HG03064 (cell line): ENCODE results near the gene RCBTB2.
"Not testable (repeated sequence)": the region's sequence is repeated elsewhere in the genome, so short reads cannot be mapped to it uniquely, and the experiment has no call there.

Experiments
- ATAC-seq: cut with Tn5 transposase; IDR thresholded peaks from one replicate; pipeline ENCODE4 v1.9.1; 2021; ENCODE audit warnings: low read depth; ENCODE audit not compliant: unreplicated experiment

RCBTB2 gene

DNA sequence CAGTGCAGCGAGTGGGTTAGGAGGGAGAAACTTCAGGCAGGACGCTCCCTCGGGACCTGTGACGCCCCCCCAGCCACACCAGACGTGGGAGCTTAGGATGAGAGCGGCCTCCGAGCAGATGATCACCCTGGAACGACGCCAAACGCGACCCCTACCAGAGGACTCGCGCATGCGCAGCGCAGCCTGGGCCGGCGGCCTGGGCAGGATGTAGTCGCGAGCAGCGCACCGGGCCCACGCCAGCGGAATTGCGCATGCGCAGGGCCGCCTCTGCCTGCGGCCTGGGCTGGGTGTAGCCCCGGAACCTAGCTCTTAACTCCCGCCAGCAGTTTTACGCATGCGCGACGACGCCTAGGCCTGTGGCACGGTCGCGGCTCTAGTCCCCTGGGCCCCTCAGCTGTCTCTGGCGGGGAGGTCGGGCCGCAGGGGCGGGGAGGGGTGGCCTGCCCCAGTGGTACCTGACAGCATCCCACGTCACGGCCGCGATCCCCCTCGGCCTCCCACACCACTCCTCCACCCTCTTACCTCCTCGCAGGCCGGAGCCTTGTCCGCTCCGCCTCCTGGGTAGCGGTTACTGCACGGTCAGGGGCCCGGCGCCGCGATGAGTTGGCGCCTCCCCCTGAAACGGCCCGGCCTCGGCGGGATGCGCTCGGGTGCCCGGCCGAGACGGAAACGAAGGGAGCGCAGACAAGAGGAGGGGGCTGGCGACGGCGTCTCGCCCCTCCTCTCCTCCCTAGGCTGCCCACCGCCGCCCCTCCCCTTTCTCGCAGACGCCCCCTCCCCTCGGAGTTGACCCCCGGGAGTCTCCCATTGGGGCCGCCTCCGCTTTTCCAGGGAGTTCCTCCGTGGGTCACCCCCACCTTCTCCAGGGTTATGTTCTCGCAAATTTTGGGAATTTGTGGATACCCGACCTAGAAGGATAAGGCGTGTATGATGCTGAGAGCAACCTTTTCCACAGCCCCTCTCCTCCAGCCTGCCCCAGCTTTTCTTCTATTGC is at the start of gene RCBTB2:
RCBTB2 (minus strand) TSS at position 575 of the 994 bp plus-strand sequence. CDS start 11,141 bp downstream, outside the sequence.
- ATAC-seq: peak; percentile 71

DNA sequence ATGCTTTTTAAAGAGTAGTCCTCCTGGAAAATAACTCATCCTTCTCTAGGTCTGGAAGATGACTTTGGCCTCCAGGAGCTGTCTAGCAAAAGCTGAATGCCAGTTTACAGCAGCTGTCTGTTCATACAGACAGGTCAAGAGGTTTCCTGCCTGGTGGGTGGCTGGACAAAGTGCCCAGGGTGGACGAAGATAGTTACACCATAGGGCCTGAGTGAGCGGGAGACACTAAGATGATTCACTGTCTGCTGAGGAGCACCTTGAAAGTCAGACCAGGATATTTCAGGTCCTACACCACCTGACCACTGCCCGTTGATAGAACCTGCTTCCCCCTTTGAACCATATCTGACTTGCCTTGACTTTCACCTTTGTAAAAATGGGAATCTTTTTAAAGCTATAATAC is 49.2 kb upstream of the RCBTB2 start:
- no peak for ATAC-seq

DNA sequence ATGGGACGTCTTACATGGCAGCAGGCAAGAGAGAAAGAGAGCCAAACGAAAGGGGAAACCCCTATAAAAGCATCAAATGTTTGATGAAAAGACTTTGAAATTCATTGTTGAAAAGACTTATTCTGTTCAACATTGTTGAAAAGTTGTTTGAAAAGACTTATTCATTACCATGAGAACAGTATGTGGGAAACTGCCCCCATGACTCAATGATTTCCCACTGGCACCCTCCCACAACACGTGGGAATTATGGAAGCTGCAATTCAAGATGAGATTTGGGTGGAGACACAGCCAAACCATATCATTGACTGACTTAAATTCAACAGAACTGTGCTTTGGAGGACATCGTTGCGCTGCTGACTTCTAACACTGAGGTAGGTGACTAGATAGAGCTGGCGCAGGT is 48.0 kb upstream of the RCBTB2 start:
- ATAC-seq: no peak

DNA sequence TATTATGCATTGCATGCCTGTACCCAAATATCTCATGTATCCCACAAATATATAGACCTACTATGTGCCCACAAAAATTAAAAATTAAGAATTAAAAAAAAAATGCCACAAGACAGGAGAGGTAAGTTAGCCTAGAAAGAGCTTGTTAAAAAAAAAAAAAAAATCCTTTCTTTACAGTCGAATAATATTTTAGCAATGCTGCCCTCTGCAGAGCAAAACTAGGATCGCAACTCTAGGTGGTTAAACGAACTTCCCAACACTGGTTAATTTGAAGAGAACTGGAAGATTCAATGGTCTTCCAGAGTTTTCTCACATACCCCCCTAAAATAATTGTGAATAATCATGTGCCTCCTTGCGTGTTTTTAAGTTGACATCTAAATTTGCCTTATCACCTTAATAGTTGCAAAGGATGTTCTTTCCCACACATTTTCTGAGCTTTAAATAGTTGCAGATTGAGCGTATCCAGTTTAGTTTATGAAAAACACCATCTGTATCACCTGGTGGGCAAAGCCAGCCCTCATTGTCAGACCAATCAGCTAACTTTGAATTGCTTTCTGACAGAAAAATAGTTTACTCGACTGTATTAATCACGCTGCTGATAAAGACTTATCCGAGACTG is 47.4 kb upstream of the RCBTB2 start:
- no peak for ATAC-seq

DNA sequence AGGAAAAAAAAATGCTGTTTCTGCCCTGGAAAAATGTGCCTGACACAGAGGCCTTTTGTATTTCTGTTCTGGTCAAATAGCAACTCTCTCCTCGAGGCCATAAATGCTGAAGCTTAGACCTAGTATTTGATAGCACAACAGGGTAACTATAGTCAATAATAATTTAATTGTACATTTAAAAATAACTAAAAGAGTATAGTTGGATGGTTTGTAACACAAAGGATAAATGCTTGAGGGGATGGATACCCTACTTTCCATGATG is 47.0 kb upstream of the RCBTB2 start:
- not testable (repeated sequence) for ATAC-seq

DNA sequence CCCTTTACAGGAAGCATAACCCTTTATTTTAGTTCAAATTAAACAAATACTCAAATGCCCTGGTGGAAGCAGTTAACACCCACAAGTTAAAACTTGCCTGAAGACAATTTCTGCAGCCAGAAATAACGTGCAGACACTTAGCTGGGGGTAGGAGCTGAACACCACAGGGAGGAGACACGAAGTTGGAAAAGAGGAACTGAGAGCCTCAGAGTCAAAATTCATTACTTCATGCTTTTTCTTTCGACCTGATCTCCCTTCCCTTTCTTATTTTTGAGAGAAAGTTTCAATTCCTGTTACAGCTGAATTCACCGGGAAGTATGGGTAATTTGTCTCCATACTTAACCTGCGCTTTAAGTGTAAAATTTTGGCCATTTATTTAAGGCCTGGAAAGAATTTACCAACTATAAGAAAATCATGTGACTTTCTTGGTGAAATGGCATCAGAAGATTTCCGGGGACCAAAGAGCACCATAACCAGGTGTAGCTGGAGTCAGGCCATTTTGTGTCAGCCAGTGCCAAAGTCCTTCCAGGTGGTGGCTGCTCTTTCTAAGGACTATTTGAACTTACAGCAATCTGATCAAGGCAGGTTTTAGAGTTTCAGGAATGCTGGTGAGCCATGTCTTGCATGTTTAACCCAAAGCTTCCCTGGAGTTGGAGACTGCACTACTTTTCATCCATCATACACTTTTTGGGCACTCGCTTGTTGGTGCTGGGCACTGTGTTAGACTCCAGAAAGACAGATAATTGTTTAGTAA is 46.5 kb upstream of the RCBTB2 start:
- peak; percentile 70 for ATAC-seq

DNA sequence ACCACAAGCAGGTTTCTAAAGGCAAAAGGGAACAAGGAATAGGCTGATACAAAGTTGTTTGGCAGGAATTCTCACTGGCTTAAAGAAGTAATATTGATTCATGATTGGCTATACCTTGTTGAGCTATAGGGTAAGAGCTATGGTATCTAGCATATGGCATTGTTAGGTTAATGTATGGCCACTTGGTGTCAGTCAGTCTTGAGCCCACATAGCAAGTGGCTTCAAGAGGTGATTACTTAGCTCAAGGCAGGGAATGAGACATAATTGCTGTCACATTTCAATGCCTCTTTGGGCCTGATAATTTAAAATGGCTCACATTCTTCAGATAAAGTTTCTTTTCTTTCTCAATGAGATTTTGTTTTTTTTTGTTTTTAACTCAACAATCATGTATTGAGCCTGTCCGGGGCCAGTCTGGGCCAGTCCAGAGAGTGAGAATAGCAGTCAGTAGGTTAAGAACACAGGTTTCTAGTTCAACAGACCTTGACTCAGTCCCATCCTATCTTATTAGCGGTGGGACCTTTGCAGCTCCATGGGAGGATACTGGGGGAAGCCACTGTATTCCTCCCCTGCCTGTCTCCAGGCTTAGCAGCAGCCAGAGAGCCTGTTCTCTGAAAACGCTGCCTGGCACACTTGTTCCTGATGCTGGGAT is 45.8 kb upstream of the RCBTB2 start:
- peak; percentile 66 for ATAC-seq

DNA sequence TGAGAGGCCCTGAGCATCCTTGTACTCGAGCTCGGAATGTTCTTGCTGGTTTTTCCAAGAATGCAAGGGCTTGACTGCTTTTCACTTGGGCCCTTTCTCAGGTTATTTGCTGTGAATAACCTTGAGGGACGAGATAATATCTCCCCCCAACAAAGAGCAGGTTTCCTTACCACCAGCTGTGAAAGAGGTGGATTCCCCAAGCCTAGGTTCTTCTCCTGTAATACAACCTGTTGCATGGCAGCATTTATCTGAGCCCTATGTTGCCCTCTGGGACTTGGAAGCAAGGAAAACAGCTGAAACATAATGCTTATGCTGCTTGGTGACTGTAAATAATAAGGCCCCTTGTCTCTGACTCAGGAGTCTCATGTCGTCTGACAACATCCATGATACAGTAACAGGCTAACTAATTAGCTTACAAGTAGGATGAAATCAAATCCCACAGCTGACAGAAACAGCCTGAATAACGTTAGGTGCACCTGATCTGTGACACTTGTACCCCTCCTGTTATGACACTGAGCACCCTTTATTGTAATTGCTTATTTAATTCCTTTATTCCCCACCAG is 43.6 kb upstream of the RCBTB2 start:
- ATAC-seq: no peak

DNA sequence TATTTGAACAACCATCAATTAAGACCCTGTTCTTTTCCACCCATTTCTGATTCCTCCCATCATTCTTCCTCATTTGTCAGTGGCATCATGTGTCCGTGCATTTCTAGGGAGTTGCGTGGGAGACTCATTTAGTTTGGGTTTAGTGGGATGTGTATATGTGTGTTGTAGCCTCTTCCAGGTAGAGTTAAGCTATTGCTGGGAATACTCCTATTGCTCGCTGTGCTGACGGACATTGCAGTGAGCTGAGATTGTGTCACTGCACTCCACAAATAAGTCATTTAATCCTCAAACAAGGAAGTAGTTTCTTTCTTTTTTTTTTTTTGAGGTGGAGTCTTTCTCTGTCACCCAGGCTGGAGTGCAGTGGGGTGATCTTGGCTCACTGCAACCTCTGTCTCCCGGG is 42.2 kb upstream of the RCBTB2 start:
- no peak for ATAC-seq

DNA sequence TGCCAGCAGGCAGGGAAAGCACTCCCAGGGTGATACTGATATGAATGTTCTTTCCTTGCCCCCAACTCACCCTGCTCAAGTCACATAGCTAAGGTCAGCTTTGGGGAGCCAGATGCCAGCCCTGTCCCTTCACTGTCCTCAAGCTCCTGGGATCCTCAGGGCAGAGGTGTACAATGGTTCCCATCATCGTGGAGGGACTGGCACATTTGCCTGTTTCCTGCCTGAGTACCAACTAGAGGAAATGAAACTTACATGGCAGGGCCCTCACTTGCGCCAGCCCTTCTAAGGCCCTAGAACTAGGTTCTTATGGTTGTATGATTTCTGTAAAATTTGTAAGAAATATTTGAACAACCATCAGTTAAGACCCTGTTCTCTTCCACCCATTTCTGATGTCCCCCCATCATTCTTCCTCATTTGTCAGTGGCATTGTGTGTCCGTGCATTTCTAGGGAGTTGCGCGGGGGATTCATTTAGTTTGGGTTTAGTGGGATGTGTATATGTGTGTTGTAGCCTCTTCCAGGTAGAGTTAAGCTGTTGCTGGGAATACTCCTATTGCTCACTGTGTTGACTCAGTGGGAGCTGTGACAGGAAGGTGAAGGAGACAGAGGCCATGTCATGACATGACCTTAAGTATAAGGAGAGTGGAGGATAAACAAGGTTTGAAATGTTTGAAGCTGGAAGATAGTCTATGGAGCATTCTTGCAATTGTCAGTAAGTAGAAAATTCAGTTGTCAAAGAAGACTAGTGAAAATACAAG is 41.3 kb upstream of the RCBTB2 start:
- ATAC-seq: no peak

DNA sequence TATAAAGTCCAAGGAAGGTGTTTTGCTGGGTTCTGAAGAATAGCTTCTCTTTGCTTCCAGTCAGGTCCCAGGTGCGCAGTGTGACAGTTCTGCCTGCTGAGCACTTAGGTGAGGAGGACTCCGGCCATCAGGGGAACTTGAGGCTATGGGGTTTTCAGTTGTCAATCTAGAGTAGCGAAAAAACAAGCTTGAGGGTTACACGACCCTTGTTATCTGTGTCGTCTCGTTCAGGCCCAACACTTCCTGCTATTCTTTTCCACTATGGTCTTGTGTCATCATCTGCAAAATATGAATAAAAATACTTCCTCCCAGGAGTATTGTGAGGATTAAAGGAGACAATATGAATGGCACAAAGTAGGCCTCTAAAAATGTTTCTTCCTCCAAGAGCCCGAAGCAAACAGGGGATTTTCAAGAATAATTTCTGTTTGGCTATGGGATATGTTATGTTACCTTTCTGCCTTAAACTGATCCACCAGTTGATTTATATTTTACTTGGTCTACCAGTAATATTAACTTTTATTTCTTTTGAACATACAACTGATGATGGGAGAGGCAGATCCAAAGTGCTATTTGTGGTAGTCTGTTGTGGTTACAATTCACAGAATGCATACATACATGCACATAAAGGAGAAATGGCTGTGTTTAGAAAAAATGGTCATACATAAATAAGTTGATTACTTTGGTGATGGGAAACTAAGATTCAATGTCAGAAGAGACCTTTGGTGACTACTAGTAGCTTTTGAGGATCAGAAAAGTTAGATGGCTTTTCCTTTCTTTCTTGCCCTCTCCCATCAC is 40.5 kb upstream of the RCBTB2 start:
- no peak for ATAC-seq

DNA sequence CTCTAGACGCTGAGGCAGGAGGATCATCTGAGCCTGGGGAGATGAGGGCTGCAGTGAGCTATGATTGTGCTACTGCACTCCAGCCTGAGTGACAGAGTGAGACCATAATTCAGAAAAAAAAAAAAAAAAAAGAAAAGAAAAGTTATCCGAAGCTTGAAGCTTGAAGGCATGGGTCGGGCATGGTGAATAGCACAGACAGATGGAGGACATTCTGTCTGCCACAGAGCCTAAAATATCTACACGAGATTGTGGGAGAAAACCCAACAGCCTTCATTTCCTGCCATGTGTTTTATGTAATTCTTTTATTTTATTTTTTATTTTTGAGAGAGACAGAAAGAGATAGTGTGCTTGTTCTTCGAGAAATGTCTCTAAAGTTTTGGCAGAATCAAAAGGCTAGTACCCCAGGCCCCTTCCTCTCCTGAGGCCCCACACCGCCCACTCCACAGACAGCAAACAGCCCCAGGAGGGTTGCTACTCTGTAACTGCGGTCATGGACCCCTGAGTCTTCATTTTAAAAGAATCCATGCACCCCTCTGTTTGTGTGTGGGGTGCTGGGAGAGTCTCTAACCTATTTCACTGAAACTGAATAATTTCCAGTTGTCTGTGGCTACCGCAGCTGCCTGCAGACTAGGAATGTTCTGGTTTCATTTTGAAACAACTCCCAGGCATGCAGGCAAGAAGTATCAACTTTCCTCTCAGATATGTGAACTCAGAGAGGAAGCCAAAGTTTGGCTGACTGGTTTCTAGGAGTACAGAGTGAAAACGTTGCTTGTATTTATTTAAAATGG is 38.4 kb upstream of the RCBTB2 start:
- no peak for ATAC-seq

DNA sequence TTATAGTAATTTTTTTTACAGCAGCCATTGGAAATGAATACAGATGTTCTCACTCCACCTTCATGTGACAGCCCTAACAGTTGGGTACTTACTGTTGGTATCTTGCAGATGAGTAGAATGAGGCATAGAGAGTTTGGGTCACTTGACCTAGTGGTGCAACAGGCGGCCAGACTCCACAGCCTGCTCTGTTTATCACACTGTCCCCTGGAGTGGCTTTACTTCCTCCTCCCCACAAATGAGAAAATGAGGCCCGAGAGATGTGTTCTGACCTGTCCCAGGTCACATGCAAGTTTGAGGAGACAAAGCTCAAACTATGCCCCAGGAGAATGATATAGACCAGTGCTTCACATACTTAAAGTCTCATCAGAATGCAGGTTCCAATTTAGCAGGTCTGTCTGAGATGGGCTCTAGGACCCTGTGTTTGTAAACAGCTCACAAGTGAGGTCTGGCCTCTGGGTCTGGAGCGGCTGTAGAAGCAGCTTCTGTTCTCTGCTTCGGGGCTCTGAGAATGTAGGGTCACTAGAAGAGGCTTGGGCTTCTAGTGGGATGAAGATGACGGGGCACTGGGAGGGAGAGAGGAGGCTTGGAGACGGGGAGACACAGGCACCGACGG is 37.4 kb upstream of the RCBTB2 start:
- ATAC-seq: no peak

DNA sequence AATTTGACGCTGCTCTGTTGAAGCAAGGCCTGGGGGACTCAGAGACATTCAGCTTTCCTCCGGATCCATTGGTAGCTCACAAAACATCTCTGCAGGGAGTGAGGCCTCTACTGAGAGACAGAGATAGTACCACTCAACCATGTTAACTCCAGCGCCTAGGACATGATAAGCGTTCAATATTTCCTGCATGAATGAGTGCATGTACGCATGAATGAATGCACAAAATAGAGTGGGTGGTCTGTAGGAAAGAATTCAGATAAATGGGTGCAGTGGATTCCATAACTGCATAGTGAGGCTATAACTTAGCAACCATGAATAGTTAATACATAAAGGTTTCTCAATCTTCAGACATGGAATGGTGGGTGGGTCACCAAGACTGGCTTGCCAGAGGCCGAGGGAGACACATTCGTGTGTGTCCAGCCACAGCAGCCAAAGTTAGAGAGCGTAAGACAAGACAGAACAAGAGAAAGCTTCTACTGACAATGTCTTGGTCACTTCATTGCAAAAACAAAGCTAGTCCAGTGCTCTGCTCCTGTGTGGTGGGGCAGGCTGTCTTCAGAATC is 36.3 kb upstream of the RCBTB2 start:
- no peak for ATAC-seq

DNA sequence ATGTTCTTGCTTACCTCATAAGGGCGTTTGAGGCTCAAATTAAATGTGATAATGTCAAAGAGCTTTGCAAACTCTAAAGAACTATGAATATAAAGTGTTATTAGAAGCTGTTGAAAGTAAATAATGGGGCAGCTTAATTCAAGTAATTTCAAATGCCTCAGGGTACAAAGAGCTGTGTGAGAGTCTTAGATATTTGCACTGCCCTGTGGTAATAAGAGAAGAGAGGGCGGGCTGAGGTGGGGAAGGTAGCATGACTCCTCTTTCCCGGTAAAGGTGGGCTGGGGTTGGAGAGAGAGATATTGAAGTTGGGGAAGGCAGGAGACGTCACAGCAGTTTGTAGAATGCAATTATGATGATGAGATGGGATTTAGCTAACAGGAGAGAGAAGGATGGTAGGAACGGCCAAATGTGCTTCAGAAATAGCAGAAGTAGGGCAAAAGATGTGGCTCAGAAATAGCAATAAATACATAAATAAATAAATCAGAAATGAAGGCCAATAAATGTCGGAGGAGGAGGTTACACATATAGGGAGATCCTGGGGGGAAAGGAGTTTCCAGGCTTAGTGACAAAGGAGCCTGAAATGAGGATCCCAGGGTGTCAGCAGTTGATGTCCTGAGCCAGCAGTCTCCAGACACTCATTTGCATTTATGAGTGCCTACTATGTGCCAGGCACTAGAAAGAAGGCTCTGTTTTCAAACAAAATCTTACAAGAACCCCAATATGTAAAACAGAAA is 35.7 kb upstream of the RCBTB2 start:
- no peak for ATAC-seq

DNA sequence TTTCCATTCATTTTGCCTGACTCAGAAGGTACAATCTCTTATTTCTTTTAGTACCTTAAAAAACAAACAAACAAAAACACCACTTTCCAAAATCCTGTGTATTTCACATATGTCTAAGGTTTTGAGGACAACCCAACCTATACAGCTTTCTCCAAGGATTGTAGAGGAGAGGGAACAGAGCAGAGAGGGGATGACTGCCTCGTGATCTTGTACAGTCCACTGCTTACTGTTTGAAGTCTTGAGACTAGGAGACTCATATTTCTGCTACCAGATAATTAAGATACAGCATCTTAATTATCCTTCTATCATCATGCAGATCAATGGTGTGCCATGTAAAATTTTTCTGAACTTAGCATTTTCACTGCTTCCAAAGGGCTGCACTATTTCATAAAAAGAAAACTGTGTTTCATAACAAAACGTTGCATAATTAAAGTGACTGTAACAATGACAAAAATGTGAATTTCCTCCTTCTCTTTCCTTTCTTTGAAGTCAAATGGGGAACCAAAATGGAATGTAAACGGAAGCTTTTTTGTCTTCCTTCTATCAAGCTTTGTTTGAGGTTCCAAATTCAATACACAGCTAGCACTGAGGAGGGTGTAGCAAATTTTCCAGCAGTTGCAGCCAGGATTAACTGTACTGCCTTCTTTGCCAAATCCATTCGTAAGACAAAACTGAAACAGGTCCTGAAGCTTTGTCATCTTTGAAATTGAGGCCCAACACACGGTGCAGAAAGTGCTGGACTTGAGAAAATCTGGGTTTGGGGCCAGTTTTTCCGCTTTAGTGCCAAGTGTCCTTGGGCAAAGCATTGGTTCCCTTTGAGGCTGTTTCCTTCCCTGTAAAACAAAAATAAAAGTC is 34.9 kb upstream of the RCBTB2 start:
- no peak for ATAC-seq
